Tongue (tissue), 2 donors: ENCODE results near the gene OVOL1. TPM values are rescaled to one million over a fixed set of nuclear protein-coding genes. Genes with fewer than 3 reads are reported as not detected.

Source experiments
- DNase-seq: peaks from one replicate; pipeline ENCODE4 v3.0.0-alpha.2; 2015
- total RNA-seq: library from RNA; depleted of rRNA; stranded (reverse); fragments of >200 nt; gene quantifications from one replicate; pipeline ENCODE4 v1.2.3, GENCODE V29; 2014

The OVOL1 gene
- total RNA-seq, 1 donor from 2014 or later: 2.1 TPM

- no peak for DNase-seq
Observed at GRCh38 chr11:65778431-65778900, 8.4 kb upstream of the OVOL1 start.

- DNase-seq: no peak
Observed at GRCh38 chr11:65778901-65779668, 7.8 kb upstream of the OVOL1 start.

GRCh38 chr11:65779669-65779918, 7.3 kb upstream of the OVOL1 start:
- no peak for DNase-seq

- DNase-seq: peak; percentile 58
Observed at GRCh38 chr11:65779919-65780769, 6.7 kb upstream of the OVOL1 start.

- DNase-seq: peak; percentile 53
Observed at GRCh38 chr11:65780770-65781151, 6.1 kb upstream of the OVOL1 start, which contains the start of gene AP5B1. Gene AP5B1, minus strand, starts transcription at chr11:65780976. Its CDS starts 385 bp downstream, at chr11:65780591.

- no peak for DNase-seq
Observed at GRCh38 chr11:65781152-65781961, 5.5 kb upstream of the OVOL1 start.

GRCh38 chr11:65781962-65782815, 4.7 kb upstream of the OVOL1 start:
- no peak for DNase-seq

DNA sequence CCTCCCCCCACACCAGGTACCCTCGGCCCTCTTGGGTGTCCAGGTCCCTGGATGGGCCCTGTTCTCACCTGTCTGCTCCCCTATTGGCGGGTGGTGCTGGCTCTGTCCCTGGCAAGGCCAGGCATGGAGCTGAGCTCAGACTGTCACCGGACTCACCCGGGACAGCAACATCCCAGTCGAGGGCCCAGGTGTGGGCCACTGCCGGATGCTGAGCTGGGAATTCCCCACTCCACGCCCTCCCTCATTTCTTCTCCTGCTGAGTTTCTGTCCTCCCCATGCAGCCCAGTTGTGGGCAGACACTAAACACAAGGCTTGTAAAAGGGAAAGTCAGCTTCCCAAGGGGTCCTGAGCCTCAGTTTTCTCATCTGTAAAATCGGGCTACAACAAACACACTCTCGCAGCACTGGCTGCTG, 4.0 kb upstream of the OVOL1 start:
- no peak for DNase-seq

DNA sequence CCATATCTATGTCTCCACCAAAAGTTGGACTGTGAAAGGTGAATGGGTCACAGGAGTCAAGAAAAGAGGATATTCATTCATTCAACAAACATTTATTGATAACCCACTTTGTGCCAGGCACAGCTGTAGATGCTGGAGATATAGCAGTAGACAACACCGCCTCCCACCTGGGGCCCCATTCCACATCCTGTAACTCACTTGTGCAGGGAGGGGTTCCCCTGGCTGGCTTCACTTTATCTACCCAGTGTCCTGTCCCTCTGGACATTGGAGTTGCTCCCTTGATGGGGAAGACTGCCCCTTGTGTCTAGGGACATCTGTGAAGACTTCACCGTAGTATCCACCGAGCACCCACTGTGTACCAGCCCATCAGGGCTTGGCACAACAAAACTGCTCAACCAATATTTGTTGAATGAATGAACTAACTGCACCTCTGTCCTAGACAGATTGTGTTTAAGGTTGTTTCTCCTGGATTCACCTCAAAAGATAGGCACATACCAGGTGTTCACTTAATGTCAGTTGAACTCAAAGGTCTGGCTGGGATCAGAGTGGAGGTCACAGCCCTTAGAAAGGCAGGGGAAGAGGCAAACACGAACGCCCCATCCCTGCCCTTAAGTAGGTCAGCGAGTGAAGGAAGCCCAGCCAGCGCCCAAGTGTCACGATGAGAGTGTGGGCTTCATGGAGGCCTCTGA, 1.4 kb upstream of the OVOL1 start:
- DNase-seq: no peak

GRCh38 chr11:65786008-65786785, 666 bp upstream of the OVOL1 start:
- DNase-seq: no peak

- peak; percentile 17 for DNase-seq
Observed at GRCh38 chr11:65787649-65788622, 1.1 kb downstream of the OVOL1 start.

DNA sequence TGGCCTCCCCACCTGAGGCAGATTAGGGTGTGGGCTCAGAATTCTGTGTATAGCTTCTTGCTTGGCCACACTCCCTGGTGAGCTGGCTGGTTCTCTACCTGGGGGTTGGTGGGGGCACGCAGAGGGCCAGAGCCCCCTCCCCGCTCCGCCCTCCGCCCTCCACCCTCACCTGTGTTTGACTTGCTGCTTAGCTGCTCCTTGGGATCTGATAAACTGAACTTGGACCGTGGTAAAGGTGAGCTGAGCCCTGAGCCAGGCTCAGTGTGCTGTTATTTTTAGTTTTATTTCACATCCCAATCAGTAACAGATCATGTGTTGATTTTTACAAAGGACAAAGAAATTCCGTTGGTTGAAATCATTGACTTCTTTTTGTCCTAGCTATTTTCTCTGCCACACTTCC, 2.0 kb downstream of the OVOL1 start:
- DNase-seq: no peak

GRCh38 chr11:65789230-65790103, 2.6 kb downstream of the OVOL1 start:
- DNase-seq: no peak

DNA sequence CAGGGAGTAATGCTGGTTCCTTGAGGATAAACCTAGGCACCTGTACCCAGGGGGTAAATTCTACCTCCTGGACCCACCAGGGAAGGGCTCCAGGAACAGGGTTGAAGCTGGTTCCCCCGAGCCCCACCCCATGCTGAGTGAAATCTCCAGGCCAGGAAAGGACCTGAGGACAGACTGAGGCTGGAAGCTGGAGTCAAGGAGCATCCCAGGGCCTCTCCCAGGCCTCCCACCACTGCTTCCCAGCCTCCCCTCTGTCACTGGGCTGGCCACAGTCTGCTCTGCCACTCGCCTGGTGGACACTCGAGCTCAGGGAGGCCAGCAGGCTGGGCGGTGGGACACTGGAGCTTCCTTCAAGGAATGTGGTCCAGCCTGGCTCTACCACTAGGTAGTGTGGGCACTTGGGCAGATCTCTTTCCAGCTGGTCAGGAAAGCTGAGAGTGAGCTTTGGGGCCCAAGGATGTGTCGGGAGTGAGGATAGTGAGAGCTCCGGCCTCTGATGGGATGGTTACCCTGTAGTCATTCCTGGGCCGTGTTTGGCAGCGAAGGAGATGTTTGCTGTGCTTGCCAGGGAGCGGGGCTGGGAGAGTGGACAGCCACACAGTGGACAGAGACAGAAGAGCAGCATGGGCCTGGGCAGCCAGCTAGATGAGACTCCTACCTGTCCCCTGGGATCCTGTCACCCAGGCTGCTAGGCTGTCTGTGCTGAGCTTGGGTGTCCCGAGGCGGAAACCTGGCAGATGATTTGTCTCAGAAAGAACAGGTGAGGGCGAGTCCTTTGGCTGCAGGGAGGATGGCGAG, 3.4 kb downstream of the OVOL1 start:
- DNase-seq: no peak

GRCh38 chr11:65790902-65791650, 4.2 kb downstream of the OVOL1 start:
- DNase-seq: no peak

DNA sequence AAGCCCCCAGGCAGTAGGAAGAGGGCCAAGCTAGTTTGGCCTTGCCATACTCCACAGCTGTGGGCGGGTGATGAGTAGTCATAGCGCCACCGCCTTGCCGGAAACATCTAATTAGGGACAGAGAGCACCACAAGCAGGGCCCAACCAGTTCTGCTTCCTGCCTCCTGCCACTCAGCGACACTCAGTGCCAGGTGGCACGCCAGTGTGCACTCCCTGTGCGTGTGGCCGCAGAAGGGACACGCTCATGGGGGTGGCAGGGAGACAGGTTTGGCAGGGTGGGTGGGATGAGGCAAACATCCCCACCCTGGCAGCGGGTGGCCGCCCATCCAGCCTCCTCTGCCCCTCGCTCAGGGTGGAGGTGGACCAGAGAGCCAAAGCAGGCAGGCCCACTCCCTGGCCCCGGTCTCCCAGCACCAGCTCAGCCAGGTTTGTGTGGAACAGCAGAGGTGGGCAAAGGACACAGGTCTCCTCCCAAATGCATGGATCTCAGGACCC, 4.9 kb downstream of the OVOL1 start:
- no peak for DNase-seq
